DMS114 treated with DMSO at 0.1 percent for 48 hours (cell line): ENCODE results near the gene AOPEP.

ENCODE experiments used
- DNase-seq: peaks from one replicate; lab custom pipeline; 2025; ENCODE audit not compliant: unreplicated experiment; lab: John Stamatoyannopoulos, UW

AOPEP gene

GRCh38 chr9:94786586-94786985 is 60.1 kb downstream of the AOPEP start:
- DNase-seq = no peak

GRCh38 chr9:94787266-94787665 is 60.8 kb downstream of the AOPEP start:
- no peak for DNase-seq

- no peak for DNase-seq
Measured at GRCh38 chr9:94788570-94789105, 62.1 kb downstream of the AOPEP start.

GRCh38 chr9:94791435-94791834 is 64.9 kb downstream of the AOPEP start:
- no peak for DNase-seq

- no peak for DNase-seq
Measured at GRCh38 chr9:94792511-94792910, 66.0 kb downstream of the AOPEP start.

- no peak for DNase-seq
Measured at GRCh38 chr9:94794476-94795167, 68.1 kb downstream of the AOPEP start.

GRCh38 chr9:94796687-94797086 is 70.2 kb downstream of the AOPEP start:
- DNase-seq = no peak

GRCh38 chr9:94798201-94798600 is 71.7 kb downstream of the AOPEP start:
- no peak for DNase-seq

GRCh38 chr9:94798708-94799107 is 72.2 kb downstream of the AOPEP start:
- DNase-seq = no peak

- no peak for DNase-seq
Measured at GRCh38 chr9:94799578-94800264, 73.2 kb downstream of the AOPEP start.

GRCh38 chr9:94800424-94801117 is 74.1 kb downstream of the AOPEP start:
- DNase-seq = no peak

- DNase-seq = no peak
Measured at GRCh38 chr9:94801234-94801633, 74.7 kb downstream of the AOPEP start.

GRCh38 chr9:94801681-94802080 is 75.2 kb downstream of the AOPEP start:
- DNase-seq = no peak

- DNase-seq = no peak
Measured at GRCh38 chr9:94802251-94802650, 75.8 kb downstream of the AOPEP start.

- no peak for DNase-seq
Measured at GRCh38 chr9:94802793-94803192, 76.3 kb downstream of the AOPEP start.

- no peak for DNase-seq
Measured at GRCh38 chr9:94804316-94804715, 77.8 kb downstream of the AOPEP start.

- DNase-seq = no peak
Measured at GRCh38 chr9:94805051-94805489, 78.6 kb downstream of the AOPEP start.

- DNase-seq = no peak
Measured at GRCh38 chr9:94805585-94805984, 79.1 kb downstream of the AOPEP start.

GRCh38 chr9:94806307-94806893 is 79.9 kb downstream of the AOPEP start:
- no peak for DNase-seq

- no peak for DNase-seq
Measured at GRCh38 chr9:94807556-94807955, 81.1 kb downstream of the AOPEP start.

- no peak for DNase-seq
Measured at GRCh38 chr9:94808926-94809700, 82.6 kb downstream of the AOPEP start.
